ENCODE results near the gene USP32.

DNA sequence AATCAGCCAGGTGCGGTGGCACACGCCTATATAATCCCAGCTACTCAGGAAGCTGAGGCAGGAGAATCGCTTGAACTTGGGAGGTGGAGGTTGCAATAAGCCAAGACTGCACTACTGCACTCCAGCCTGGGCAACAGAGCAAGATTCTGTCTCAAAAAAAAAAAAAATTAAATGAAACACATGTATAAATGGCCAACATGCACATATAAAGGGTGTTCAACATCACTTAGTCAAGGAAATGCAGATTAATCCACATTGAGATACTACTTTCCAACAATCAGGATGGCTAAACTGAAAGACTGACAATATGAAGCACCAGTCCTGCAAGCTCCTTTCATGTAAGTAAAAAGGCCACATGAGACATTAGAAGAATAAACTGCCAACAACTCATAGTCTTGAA, 20.5 kb downstream of the USP32 start:
- no peak for TF ChIP-seq POLR2A (IDR thresholded peaks at IDR 0.05)
- TF ChIP-seq, protein P1, sequence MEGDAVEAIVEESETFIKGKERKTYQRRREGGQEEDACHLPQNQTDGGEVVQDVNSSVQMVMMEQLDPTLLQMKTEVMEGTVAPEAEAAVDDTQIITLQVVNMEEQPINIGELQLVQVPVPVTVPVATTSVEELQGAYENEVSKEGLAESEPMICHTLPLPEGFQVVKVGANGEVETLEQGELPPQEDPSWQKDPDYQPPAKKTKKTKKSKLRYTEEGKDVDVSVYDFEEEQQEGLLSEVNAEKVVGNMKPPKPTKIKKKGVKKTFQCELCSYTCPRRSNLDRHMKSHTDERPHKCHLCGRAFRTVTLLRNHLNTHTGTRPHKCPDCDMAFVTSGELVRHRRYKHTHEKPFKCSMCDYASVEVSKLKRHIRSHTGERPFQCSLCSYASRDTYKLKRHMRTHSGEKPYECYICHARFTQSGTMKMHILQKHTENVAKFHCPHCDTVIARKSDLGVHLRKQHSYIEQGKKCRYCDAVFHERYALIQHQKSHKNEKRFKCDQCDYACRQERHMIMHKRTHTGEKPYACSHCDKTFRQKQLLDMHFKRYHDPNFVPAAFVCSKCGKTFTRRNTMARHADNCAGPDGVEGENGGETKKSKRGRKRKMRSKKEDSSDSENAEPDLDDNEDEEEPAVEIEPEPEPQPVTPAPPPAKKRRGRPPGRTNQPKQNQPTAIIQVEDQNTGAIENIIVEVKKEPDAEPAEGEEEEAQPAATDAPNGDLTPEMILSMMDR (IDR thresholded peaks at IDR 0.05), result no peak
